ENCODE results near the gene CACNG6. TPM values are rescaled to one million over a fixed set of nuclear protein-coding genes. Genes with fewer than 3 reads are reported as not detected.

Gene CACNG6
- total and polyA plus RNA-seq, 4 donors, result 2.4 to 8.6 (median 3.8) TPM

- WGBS, 2 donors, result 3 to 5% methylated on average over 22 to 51 of the region's 55 CpGs
- DNase-seq, result no peak
- H3K9ac ChIP-seq (ENCODE audit: insufficient read depth in 1 of 2, low read length in 2 of 2), result no peak within 1 kb of the TSS
- H3K27ac ChIP-seq (ENCODE audit: low read depth in 1 of 2, low read length in 1 of 2), result no peak within 1 kb of the TSS
- H3K36me3 ChIP-seq (ENCODE audit: control insufficient read depth in 4 of 4, insufficient read depth in 4 of 4, low read length in 4 of 4), result no peaks in the 10 kb centered on the region
- H3K9me3 ChIP-seq (ENCODE audit: control insufficient read depth in 4 of 4, insufficient read depth in 3 of 4, low read length in 3 of 4), result peaks cover 0 to 8% (median 0%) of the 10 kb centered on the region in 4 donors
- H3K4me3 ChIP-seq, result no peak within 1 kb of the TSS
- ATAC-seq (ENCODE audit: insufficient read depth, low FRiP score), result no peak
- H3K27me3 ChIP-seq (ENCODE audit: control insufficient read depth in 3 of 3, insufficient read depth in 3 of 3, low read length in 2 of 3), result peaks cover 8 to 62% (median 45%) of the 10 kb centered on the region in 3 donors
- H3K4me1 ChIP-seq (ENCODE audit: control insufficient read depth in 5 of 5, insufficient read depth in 5 of 5, low read length in 5 of 5), result peaks cover 0 to 4% (median 0%) of the 10 kb centered on the region in 5 donors
- no peak for TF ChIP-seq CTCF (IDR thresholded peaks at IDR 0.05; ENCODE audit: control extremely low read depth, extremely low read depth)
Observed at GRCh38 chr19:53962887-53963431, 28.5 kb upstream of the CACNG6 start, which contains the start of gene CACNG8. CACNG8 (plus strand) TSS chr19:53962937.

GRCh38 chr19:53965091-53965490 is 26.3 kb upstream of the CACNG6 start:
- Histone ChIP-seq H3K27me3 (ENCODE audit: control insufficient read depth in 3 of 3, insufficient read depth in 3 of 3, low read length in 2 of 3) (peaks cover 8 to 44% (median 33%) of the 10 kb centered on the region in 3 donors), H3K9me3 (ENCODE audit: control insufficient read depth in 4 of 4, insufficient read depth in 3 of 4, low read length in 3 of 4) (peaks cover 0 to 7% (median 0%) of the 10 kb centered on the region in 4 donors), H3K4me1 (ENCODE audit: control insufficient read depth in 5 of 5, insufficient read depth in 5 of 5, low read length in 5 of 5) (peaks cover 0 to 4% (median 0%) of the 10 kb centered on the region in 5 donors), H3K9ac (ENCODE audit: insufficient read depth in 1 of 2, low read length in 2 of 2) (no peak overlapping the region), H3K36me3 (ENCODE audit: control insufficient read depth in 4 of 4, insufficient read depth in 4 of 4, low read length in 4 of 4) (no peaks in the 10 kb centered on the region), H3K4me3 (no peak overlapping the region), H3K27ac (ENCODE audit: low read depth in 1 of 2, low read length in 1 of 2) (no peak overlapping the region)
- TF ChIP-seq CTCF (IDR thresholded peaks at IDR 0.05; ENCODE audit: control extremely low read depth, extremely low read depth), result no peak
- no peak for DNase-seq
- no peak for ATAC-seq (ENCODE audit: insufficient read depth, low FRiP score)
- 56 to 72% methylated on average over 11 of the region's 11 CpGs for WGBS, 2 donors

- H3K27me3 ChIP-seq (ENCODE audit: control insufficient read depth in 3 of 3, insufficient read depth in 3 of 3, low read length in 2 of 3), result peaks cover 4 to 28% (median 17%) of the 10 kb centered on the region in 3 donors
- H3K36me3 ChIP-seq (ENCODE audit: control insufficient read depth in 4 of 4, insufficient read depth in 4 of 4, low read length in 4 of 4), result no peaks in the 10 kb centered on the region
- peaks cover 0 to 2% (median 0%) of the 10 kb centered on the region in 4 donors for H3K9me3 ChIP-seq (ENCODE audit: control insufficient read depth in 4 of 4, insufficient read depth in 3 of 4, low read length in 3 of 4)
- no peak for TF ChIP-seq CTCF (IDR thresholded peaks at IDR 0.05; ENCODE audit: control extremely low read depth, extremely low read depth)
- DNase-seq, result no peak
- H3K4me3 ChIP-seq, result no peak overlapping the region
- WGBS, 2 donors, result 76 to 78% methylated on average over 7 of the region's 7 CpGs
- ATAC-seq (ENCODE audit: insufficient read depth, low FRiP score), result no peak
- no peak overlapping the region for H3K9ac ChIP-seq (ENCODE audit: insufficient read depth in 1 of 2, low read length in 2 of 2)
- no peak overlapping the region for H3K27ac ChIP-seq (ENCODE audit: low read depth in 1 of 2, low read length in 1 of 2)
- H3K4me1 ChIP-seq (ENCODE audit: control insufficient read depth in 5 of 5, insufficient read depth in 5 of 5, low read length in 5 of 5), result peaks cover 0 to 2% (median 0%) of the 10 kb centered on the region in 5 donors
Observed at GRCh38 chr19:53966931-53967330, 24.5 kb upstream of the CACNG6 start.

All from lung (tissue), 12 donors.